Kidney epithelial cell (primary cell): ENCODE measurements around the gene SULT1A4. TPM values are rescaled to one million over a fixed set of nuclear protein-coding genes. Genes with fewer than 3 reads are reported as not detected.
"Not testable (repeated sequence)": the region's sequence is repeated elsewhere in the genome, so short reads cannot be mapped to it uniquely, and the experiment has no call there.

Source experiments
- DNase-seq: peaks from one replicate; pipeline ENCODE4 v3.0.0-alpha.2; 2010; ENCODE audit warnings: low read depth
- H3K27me3 ChIP-seq: 2 replicates; pipeline ENCODE4 v1.6.0; 2011; ENCODE audit warnings: low read length; ENCODE audit not compliant: control insufficient read depth, insufficient read depth
- H3K36me3 ChIP-seq: 2 replicates; pipeline ENCODE4 v1.5.1; 2011; ENCODE audit warnings: low read length; ENCODE audit not compliant: control insufficient read depth, insufficient read depth
- H3K4me3 ChIP-seq: 2 replicates; pipeline ENCODE4 v1.5.1; 2011; ENCODE audit warnings: low read depth, mild to moderate bottlenecking, control low read depth, low read length
- total RNA-seq: library from RNA; depleted of rRNA; stranded (reverse); fragments of >200 nt; gene quantifications from 2 replicates; pipeline ENCODE4 v1.2.3, GENCODE V29; 2015

SULT1A4 gene
- total RNA-seq, result 1.7 and 2.5 TPM in 2 replicates

GRCh38 chr16:29459706-29460646 lies at the start of gene SULT1A4:
SULT1A4 (plus strand) TSS chr16:29459913; CDS start chr16:29461386, 1,473 bp downstream.
- not testable (repeated sequence) for DNase-seq, H3K27me3 ChIP-seq, H3K36me3 ChIP-seq, H3K4me3 ChIP-seq

DNA sequence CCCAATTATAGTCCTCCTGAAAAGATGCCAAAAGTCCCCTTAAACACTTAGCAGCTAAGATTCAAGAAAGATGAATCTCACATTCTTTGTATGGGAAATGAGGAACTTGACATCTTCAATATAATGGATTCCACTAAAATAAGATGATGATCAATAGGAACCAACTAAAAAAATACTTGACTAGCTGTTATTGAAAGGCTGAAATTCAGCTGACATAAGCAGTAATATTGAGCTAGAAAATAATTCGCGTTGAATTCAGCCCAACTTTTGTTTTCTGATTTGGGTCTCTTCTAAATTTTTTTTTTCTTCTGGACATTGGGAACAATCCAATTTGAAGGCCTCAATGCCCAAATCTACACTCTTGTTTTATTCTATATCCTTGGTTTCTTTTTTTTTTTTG lies 36.1 kb upstream of the SULT1A4 start:
- DNase-seq, H3K27me3 ChIP-seq, H3K4me3 ChIP-seq, H3K36me3 ChIP-seq: not testable (repeated sequence)

GRCh38 chr16:29425390-29425789 lies 34.3 kb upstream of the SULT1A4 start:
- not testable (repeated sequence) for H3K4me3 ChIP-seq, H3K27me3 ChIP-seq, DNase-seq, H3K36me3 ChIP-seq

- not testable (repeated sequence) for H3K36me3 ChIP-seq, H3K27me3 ChIP-seq, DNase-seq, H3K4me3 ChIP-seq
Measured at GRCh38 chr16:29453754-29454153, 6.0 kb upstream of the SULT1A4 start.

DNA sequence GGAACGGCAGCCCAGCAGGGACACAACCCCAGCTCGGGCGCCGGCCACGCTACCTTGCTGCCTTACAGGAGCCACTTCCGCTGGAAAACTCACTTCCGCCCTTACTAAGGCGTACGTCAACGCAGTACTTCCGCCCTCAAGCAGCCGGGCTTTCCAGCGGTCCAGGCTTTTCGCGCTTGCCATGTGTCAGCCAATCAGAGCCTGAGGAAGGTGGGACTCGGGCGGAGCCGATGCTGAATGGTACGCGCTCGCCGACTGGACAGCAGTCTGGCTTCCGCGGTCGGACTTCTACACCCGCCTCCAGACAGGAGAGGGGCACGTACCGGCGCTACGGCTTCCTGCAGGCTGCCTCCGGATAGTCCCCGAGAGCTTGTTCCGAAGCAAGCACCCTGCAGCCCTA lies 5.4 kb upstream of the SULT1A4 start, which contains the start of the genes BOLA2 and SLX1B:
Gene BOLA2 (minus strand): TSS at position 83 of the 400 bp plus-strand sequence. CDS start 98 bp downstream, outside the sequence.
Gene SLX1B (plus strand): TSS at position 265 of the 400 bp plus-strand sequence.
- not testable (repeated sequence) for H3K27me3 ChIP-seq, H3K4me3 ChIP-seq, H3K36me3 ChIP-seq, DNase-seq

- not testable (repeated sequence) for H3K27me3 ChIP-seq, H3K4me3 ChIP-seq, H3K36me3 ChIP-seq, DNase-seq
Measured at GRCh38 chr16:29454828-29455227, 4.9 kb upstream of the SULT1A4 start.

DNA sequence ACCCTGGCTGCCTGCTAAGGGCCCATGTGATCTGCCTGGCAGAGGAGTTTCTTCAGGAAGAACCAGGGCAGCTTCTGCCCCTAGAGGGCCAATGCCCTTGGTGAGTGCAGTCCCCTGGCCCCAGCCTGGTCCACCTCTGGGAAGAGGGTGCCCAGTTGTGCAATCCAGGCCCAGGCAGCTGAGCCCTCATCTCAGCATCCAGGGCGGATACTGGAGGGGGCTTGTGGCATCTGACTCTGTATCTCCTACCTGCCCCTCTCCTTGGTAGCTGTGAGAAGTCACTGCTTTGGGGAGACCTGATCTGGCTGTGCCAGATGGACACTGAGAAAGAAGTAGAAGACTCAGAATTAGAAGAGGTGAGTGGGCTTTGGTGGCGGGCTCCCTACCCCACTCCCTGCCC lies 2.1 kb upstream of the SULT1A4 start:
- H3K36me3 ChIP-seq, H3K4me3 ChIP-seq, H3K27me3 ChIP-seq, DNase-seq: not testable (repeated sequence)

GRCh38 chr16:29460647-29461030 lies 926 bp downstream of the SULT1A4 start:
- DNase-seq, H3K36me3 ChIP-seq, H3K4me3 ChIP-seq, H3K27me3 ChIP-seq: not testable (repeated sequence)

DNA sequence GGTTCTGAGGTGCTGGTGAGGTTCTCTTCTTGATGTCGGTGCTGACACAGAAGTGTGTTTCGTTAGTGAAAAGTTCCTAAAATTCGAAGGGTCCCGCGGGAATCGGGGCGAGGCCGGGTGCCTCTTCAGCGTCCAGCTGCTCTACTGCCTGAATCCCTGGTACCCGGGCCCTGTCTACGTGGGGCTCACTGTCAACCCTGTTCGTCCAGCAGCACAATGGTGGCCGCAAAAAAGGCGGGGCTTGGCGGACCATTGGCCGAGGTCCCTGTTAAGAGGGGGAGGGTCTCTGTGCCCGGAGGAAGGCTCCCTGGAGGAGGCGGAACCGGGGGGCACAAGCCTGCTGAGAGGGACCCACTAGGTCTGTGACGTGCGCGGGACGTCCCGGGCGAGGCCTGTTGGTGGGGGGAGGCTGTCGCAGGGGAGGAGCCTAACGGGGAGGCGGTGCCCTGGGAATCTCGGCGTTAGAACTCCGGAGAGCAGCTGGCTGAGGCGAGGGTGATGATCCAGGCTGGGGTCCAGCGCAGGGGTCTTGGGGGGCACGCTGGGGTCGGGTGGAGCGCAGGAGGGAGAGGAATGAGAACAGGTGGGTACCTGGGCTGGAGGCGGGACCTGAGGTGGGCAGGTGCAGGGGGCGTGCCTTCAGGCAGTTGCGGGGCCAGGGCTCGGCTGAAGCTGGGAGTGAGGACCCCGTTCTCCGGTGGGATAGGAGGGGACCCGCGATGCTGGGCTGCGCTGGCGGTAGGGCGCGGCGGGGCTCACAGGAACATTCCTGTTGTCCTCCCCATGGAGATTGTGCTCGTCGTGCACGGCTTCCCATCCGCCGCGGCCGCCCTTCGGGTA lies 6.5 kb downstream of the SULT1A4 start:
- not testable (repeated sequence) for H3K27me3 ChIP-seq, H3K36me3 ChIP-seq, DNase-seq, H3K4me3 ChIP-seq

- not testable (repeated sequence) for DNase-seq, H3K36me3 ChIP-seq, H3K27me3 ChIP-seq, H3K4me3 ChIP-seq
Measured at GRCh38 chr16:29466904-29467303, 7.2 kb downstream of the SULT1A4 start.

DNA sequence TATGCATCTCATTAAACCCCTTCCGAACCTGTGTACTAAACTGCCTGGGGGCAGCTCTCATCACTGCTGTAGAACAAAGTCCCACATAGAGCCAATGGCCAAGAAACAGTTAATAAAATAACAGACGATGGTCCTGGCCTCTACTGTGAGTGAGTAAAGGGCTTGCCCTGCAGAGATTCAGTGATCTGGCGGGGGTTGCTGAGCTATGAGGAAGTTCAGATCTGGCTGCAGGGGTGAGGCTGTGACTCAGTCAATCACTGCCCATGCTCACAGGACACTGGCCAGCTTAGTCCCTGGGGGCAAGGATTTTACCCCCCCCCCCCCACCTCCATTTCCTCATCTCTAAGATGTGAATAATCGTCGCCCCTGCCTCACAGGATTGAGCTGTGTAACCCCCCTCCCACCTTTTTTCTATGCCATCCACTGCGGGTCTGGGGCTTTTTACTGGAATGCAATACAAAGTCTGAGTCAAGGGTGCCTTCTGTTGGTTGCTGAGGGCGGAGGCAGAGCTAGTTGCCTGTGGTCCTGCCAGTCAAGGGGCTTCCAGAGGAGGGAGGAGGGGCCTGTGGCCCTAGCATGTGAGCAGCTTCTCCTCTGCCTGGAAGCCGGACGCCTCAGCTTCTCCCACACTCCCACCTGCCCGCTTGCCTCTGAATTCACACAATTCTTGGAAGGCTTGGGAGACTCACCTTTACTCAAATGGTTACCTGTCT lies 8.1 kb downstream of the SULT1A4 start:
- not testable (repeated sequence) for H3K27me3 ChIP-seq, DNase-seq, H3K4me3 ChIP-seq, H3K36me3 ChIP-seq

DNA sequence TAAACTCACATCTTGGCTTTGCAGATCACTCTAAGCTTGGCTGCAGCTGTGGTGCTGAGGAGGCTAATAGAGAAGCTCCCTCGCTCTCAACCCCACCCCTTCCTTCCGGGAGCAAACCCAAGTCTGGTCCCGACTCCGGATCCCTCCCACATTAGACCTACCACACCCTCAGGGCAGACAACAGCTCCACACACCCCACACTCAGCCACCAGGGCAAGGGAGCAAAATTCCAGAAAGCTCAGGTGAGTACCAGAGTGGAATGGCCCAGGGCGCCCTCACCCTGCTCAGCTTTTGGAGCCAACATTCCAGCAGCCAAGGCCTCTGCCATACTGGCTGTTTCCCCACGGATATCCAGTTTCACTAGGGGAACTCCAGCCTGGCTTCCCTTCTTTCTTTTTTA lies 9.9 kb downstream of the SULT1A4 start:
- DNase-seq, H3K27me3 ChIP-seq, H3K4me3 ChIP-seq, H3K36me3 ChIP-seq: not testable (repeated sequence)

DNA sequence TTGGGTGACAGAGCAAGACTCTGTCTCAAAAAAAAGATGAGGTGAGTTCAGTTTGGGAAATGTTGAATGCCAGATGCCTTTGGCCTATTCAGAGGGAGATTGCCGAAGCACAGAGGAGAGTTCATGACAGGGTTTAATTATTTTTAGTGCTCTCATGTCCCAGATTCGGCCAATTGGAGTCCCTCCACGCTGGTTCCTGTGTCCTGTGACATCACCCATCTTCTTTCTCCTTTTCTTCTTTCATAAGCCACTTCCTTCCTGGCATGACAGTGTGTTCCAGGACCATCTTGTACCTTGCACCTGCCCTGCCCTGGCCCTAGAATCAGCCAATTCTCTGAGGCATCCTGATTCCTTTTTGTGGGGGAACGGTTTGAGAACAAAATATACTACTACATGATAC lies 12.4 kb downstream of the SULT1A4 start:
- not testable (repeated sequence) for DNase-seq, H3K4me3 ChIP-seq, H3K36me3 ChIP-seq, H3K27me3 ChIP-seq

- not testable (repeated sequence) for DNase-seq, H3K27me3 ChIP-seq
Measured at GRCh38 chr16:29482276-29482675, 22.6 kb downstream of the SULT1A4 start.

More at GRCh38 chr16:29482276-29482675, 22.6 kb downstream of the SULT1A4 start:
- not testable (repeated sequence) for H3K36me3 ChIP-seq, H3K4me3 ChIP-seq
